GM12878 (cell line): Measurements from ENCODE around the gene DPY19L1. TPM values are rescaled to one million over a fixed set of nuclear protein-coding genes. Genes with fewer than 3 reads are reported as not detected.
A peak's percentile ranks its signal among the peaks of the same experiment; 100 is the strongest.

Experiments used
- ATAC-seq: fragments of 200-7000 bp; cut with Tn5 transposase; 3 replicates; pipeline ENCODE4 v1.9.1; 2020; ENCODE audit warnings: mild to moderate bottlenecking, moderate library complexity
- BruUV-seq: library from RNA; stranded (reverse); fragments of 400-500 nt; replicated peaks from 2 replicates; lab custom pipeline; 2021; lab: Mats Ljungman, UMichigan
- CTCF ChIA-PET: fragments of 300-600 bp; sonication (Branson Sonifier 250); formaldehyde crosslinking; extraction: SDS; loops from one replicate; lab custom pipeline; 2021; ENCODE audit warnings: inconsistent platforms; lab: Yijun Ruan, JAX
- POLR2A ChIA-PET: fragments of 350-600 bp; formaldehyde crosslinking; extraction: SDS; loops from one replicate; lab custom pipeline; 2021; ENCODE audit warnings: inconsistent platforms; lab: Charles Lee
- RAD21 ChIA-PET: fragments of 300-600 bp; sonication (Branson Sonifier 250); formaldehyde crosslinking; loops from one replicate; lab custom pipeline; 2023; ENCODE audit warnings: antibody characterized with exemption; ENCODE audit not compliant: unreplicated experiment; lab: Charles Lee
- SMC1A ChIA-PET: fragments of 300-600 bp; sonication (Branson Sonifier 250); formaldehyde crosslinking; loops from one replicate; lab custom pipeline; 2023; ENCODE audit not compliant: unreplicated experiment, uncharacterized antibody; lab: Charles Lee
- DNase-seq: peaks from one replicate; pipeline ENCODE4 v3.0.0-alpha.2; 2011; ENCODE audit warnings: low read depth, low spot score
- FAIRE-seq: peaks from 3 replicates; lab custom pipeline; 2011; peaks lifted over from hg19 to GRCh38; lab: Jason Lieb, UNC
- H2AFZ ChIP-seq: 2 replicates; pipeline ENCODE4 v1.6.0; 2011; ENCODE audit warnings: low read depth, low read length, control low read depth; ENCODE audit not compliant: control insufficient read depth
- H3K27ac ChIP-seq: 2 replicates; pipeline ENCODE4 v1.5.1; 2011; ENCODE audit warnings: control low read depth; ENCODE audit not compliant: control insufficient read depth, insufficient read depth
- H3K27me3 ChIP-seq, 2 experiments: replicated peaks in 1 of 2; 2 replicates each; pipeline versions ENCODE4 v1.6.0 to v1.6.1; 2011; ENCODE audit warnings: low read length in 1 of 2; ENCODE audit not compliant: control insufficient read depth in 2 of 2, insufficient read depth in 2 of 2
- H3K36me3 ChIP-seq, 2 experiments: 2 replicates each; pipeline ENCODE4 v1.5.1; 2011; ENCODE audit warnings: low read length in 1 of 2; ENCODE audit not compliant: control insufficient read depth in 2 of 2, insufficient read depth in 2 of 2
- H3K4me1 ChIP-seq: 2 replicates; pipeline ENCODE4 v1.6.1; 2011; ENCODE audit warnings: mild to moderate bottlenecking, low read length, moderate library complexity, mixed read lengths; ENCODE audit not compliant: control insufficient read depth, insufficient read depth
- H3K4me2 ChIP-seq: 2 replicates; pipeline ENCODE4 v1.6.0; 2011; ENCODE audit warnings: control low read depth; ENCODE audit not compliant: control insufficient read depth, insufficient read depth
- H3K4me3 ChIP-seq: fragments of 200-600 bp; sonication (generic); 2 replicates; pipeline ENCODE4 v1.5.1; 2016
- H3K79me2 ChIP-seq: 2 replicates; pipeline ENCODE4 v1.6.0; 2011; ENCODE audit warnings: low read length; ENCODE audit not compliant: control insufficient read depth, insufficient read depth
- H3K9ac ChIP-seq: 2 replicates; pipeline ENCODE4 v1.8.0; 2011; ENCODE audit warnings: low read length, control low read depth, mixed read lengths; ENCODE audit not compliant: control insufficient read depth, insufficient read depth
- H3K9me3 ChIP-seq: replicated peaks from 3 replicates; pipeline ENCODE4 v1.5.1; 2011; ENCODE audit warnings: mild to moderate bottlenecking, low read length; ENCODE audit not compliant: control insufficient read depth, insufficient read depth
- H4K20me1 ChIP-seq: 2 replicates; pipeline ENCODE4 v1.6.0; 2011; ENCODE audit not compliant: control insufficient read depth, insufficient read depth
- ASH2L ChIP-seq: fragments of 300-600, 200-600 bp; sonication (generic); IDR thresholded peaks from 2 replicates; pipeline ENCODE4 v1.6.1; 2017; ENCODE audit warnings: low read depth, mild to moderate bottlenecking, borderline replicate concordance
- CHD1 ChIP-seq: IDR thresholded peaks from 2 replicates; pipeline ENCODE4 v1.6.1; 2012; ENCODE audit warnings: low read depth, low read length, improper control_type of control experiment
- CREM ChIP-seq: IDR thresholded peaks from 2 replicates; pipeline ENCODE4 v1.6.1; 2014; ENCODE audit warnings: antibody characterized with exemption, low read depth
- E2F4 ChIP-seq: IDR thresholded peaks from 2 replicates; pipeline ENCODE4 v1.6.1; 2012; ENCODE audit warnings: low read depth, low read length, improper control_type of control experiment
- FOXK2 ChIP-seq: fragments of 450-650 bp; IDR thresholded peaks from 2 replicates; pipeline ENCODE4 v1.6.1; 2017; ENCODE audit warnings: mild to moderate bottlenecking, moderate library complexity
- HSF1 ChIP-seq: fragments of 150-350 bp; IDR thresholded peaks from 2 replicates; pipeline ENCODE4 v1.6.1; 2014; ENCODE audit warnings: mild to moderate bottlenecking, low read depth, low read length
- JUND ChIP-seq: IDR thresholded peaks from 2 replicates; pipeline ENCODE4 v1.6.1; 2012; ENCODE audit warnings: low read depth, mild to moderate bottlenecking, low read length, improper control_type of control experiment, moderate library complexity
- NBN ChIP-seq: fragments of 450-650 bp; IDR thresholded peaks from 2 replicates; pipeline ENCODE4 v1.6.1; 2016
- POLR2A ChIP-seq: IDR thresholded peaks from 2 replicates; pipeline ENCODE4 v1.6.1; 2011; ENCODE audit warnings: low read depth, mild to moderate bottlenecking, low read length
- RAD21 ChIP-seq: IDR thresholded peaks from 2 replicates; pipeline ENCODE4 v1.6.1; 2011; ENCODE audit warnings: mild to moderate bottlenecking, low read depth, low read length, moderate library complexity; ENCODE audit not compliant: insufficient read depth
- RAD51 ChIP-seq: fragments of 450-650 bp; IDR thresholded peaks from 2 replicates; pipeline ENCODE4 v1.6.1; 2016; ENCODE audit warnings: moderate library complexity, mild to moderate bottlenecking, inconsistent platforms
- RFX5 ChIP-seq: IDR thresholded peaks from 2 replicates; pipeline ENCODE4 v1.6.1; 2011; ENCODE audit warnings: low read depth, low read length, improper control_type of control experiment
- TCF12 ChIP-seq: IDR thresholded peaks from 2 replicates; pipeline ENCODE4 v1.6.1; 2011; ENCODE audit warnings: low read depth, mild to moderate bottlenecking, low read length
- TCF3 ChIP-seq: IDR thresholded peaks from 2 replicates; pipeline ENCODE4 v1.6.1; 2012; ENCODE audit warnings: low read depth, mild to moderate bottlenecking, low read length, borderline replicate concordance; ENCODE audit not compliant: insufficient read depth
- ZBTB4 ChIP-seq: fragments of 450-650 bp; formaldehyde crosslinking; IDR thresholded peaks from 2 replicates; pipeline ENCODE4 v1.4.0; 2022; ENCODE audit warnings: mild to moderate bottlenecking, moderate library complexity
- ZZZ3 ChIP-seq: IDR thresholded peaks from 2 replicates; pipeline ENCODE4 v1.6.1; 2011; ENCODE audit warnings: low read depth; ENCODE audit not compliant: control insufficient read depth, insufficient read length
- in situ Hi-C: fragments of 300-500 bp; cut with MboI; formaldehyde crosslinking; loops from 9 replicates; pipeline ENCODE4 v1.14.3; 2018; ENCODE audit warnings: mixed read lengths
- intact Hi-C: fragments of 100-400 bp; cut with micrococcal nuclease; formaldehyde crosslinking; loops from one replicate; pipeline ENCODE4 v1.14.2; 2022; ENCODE audit not compliant: unreplicated experiment
- polyA plus RNA-seq, 11 experiments: library from polyadenylated mRNA; depleted of rRNA in 4 of 11; unstranded in 6 of 11; stranded (reverse) in 5 of 11; fragments of >200 nt; fragmentation: Nextera tagmentation in 4 of 11; fragmentation: Illumina TruSeq in 1 of 11; extraction: Ambion mirVana in 4 of 11; extraction: Trizol in 1 of 11; gene quantifications; 1 replicate in 1 of 11; 2 replicates in 10 of 11; pipeline versions ENCODE4 v1.2.1 to v1.2.3, GENCODE V29; 2011 to 2016; ENCODE audit warnings: inconsistent platforms in 2 of 11, missing spikeins in 2 of 11, low read depth in 1 of 11
- total RNA-seq, 4 experiments: library from RNA; depleted of rRNA in 3 of 4; stranded (reverse); fragments of >200 nt in 3 of 4; fragmentation: Illumina TruSeq in 1 of 4; extraction: Trizol in 1 of 4; gene quantifications; 2 replicates each; pipeline versions ENCODE4 v1.2.1 to v1.2.3, GENCODE V29; 2013 to 2021

DPY19L1 gene
- total and polyA plus RNA-seq, 10 of the 15 experiments (the other 5 are each of a cell fraction or from before 2014, with no cell fraction given) = 0.47 to 35.4 (median 3.8) TPM

DNA sequence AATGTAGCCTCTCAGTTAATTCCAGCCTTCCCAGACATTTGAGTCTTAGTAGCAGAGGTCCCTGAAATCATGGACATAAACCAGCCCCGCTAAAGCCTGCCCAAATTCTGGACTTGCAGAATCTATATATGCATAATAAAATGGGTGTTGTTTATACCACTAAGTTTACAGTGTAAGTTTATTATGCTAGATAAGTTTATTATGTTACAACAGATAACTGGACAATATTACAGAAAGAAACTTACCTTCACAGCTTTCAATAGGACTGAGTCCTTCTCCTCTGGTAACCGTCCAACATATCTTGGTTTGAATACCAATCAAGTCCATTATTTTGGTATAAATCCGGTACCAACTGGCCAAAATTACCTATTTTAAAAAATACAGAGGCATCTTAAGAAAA is 26.2 kb downstream of the DPY19L1 start (continued):
- TF ChIP-seq ZZZ3 (no peak), JUND (no peak)

DNA sequence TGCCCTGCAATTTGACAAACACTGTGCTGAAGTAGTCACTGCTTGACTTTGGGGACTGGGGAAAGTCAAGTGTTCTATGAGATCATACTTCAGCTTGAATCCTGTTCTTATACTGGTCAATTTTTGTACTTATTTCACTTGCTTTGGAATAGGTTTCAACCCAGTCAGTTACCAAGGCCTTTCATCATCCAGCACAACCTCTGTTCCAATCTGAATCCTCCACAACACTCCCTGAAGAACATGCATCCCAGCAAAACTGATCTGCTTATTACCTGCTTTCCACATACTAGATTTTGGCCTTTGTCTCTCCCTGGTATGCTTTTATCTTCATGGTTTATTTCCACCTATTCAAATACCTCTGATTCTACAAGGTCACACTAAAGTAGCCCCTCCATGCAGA is 29.5 kb downstream of the DPY19L1 start:
- ChIA-PET SMC1A (no interaction called here), POLR2A (no interaction called here), CTCF (no interaction called here), RAD21 (no interaction called here)
- peak; percentile 13 for FAIRE-seq
- Histone ChIP-seq H3K9ac (no peak overlapping the region), H3K9me3 (no peaks in the 10 kb centered on the region), H2AFZ (no peak overlapping the region), H3K27me3 (no peaks in the 10 kb centered on the region), H3K4me1 (no peaks in the 10 kb centered on the region), H3K36me3 (no peaks in the 10 kb centered on the region; a peak in 2 of 4 replicates), H3K4me2 (no peak overlapping the region), H4K20me1 (no peaks in the 10 kb centered on the region), H3K79me2 (no peaks in the 10 kb centered on the region), H3K27ac (no peak overlapping the region), H3K4me3 (no peak overlapping the region)
- intact Hi-C loops (no loop called here), in situ Hi-C loops (no loop called here)
- no peak for TF ChIP-seq NBN
- no peak for TF ChIP-seq RAD51
- TF ChIP-seq RFX5 = no peak
- TF ChIP-seq FOXK2 = no peak
- TF ChIP-seq POLR2A = no peak
- no peak for TF ChIP-seq TCF3
- TF ChIP-seq ASH2L = no peak
- no peak for TF ChIP-seq TCF12
- TF ChIP-seq HSF1 = no peak
- TF ChIP-seq CREM = no peak
- no peak for TF ChIP-seq CHD1
- TF ChIP-seq ZBTB4 (CRISPR knock-in tag) = no peak
- no peak for TF ChIP-seq E2F4
- TF ChIP-seq RAD21 = no peak
- no peak for ATAC-seq
- no peak for DNase-seq
- BruUV-seq = no TSS peak
